SH-SY5Y (cell line): ENCODE data around the gene SLC9A7.

Experiments used
- GATA2 ChIP-seq: IDR thresholded peaks from 2 replicates; pipeline ENCODE4 v1.6.1; 2011; ENCODE audit warnings: mild to moderate bottlenecking, low read depth, low read length
- GATA3 ChIP-seq: IDR thresholded peaks from 2 replicates; pipeline ENCODE4 v1.6.1; 2011; ENCODE audit warnings: low read depth, mild to moderate bottlenecking, low read length, moderate library complexity

DNA sequence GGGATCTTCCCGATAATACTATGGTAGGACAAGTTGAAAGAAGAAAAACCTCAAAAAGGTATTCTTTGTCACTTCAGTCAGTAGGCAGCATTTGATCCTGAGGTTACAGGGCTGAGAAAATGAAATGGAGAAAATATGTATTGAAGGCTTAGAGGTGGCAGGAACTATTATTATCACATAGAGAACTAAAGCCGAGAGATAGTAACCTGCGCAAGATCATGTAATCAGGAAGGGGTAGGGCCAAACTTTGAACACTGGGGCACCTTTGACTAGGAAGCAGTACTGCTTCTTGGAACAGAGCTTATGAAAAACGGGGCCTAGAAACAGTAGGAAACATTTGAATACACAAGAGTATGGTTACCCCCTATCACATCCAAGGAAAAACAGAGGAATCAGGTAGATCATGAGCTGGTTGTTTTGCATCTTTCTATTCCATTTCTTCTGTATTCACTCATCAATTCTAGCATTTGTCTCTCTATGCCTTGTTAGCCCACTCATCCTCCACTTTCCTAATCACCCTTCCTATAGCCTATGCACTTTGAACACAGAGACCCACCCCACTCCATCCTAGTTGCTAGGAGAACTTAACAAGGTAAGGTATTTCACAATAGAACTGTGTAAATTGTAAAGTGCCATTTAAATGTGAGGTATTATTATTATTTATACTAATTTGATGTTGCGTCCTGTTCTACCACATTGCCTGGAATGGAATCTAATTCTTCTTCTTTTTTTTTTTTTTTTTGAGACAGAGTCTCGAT, 34.6 kb upstream of the SLC9A7 start:
- TF ChIP-seq GATA2: no peak
- no peak for TF ChIP-seq GATA3
